8988T (cell line): ENCODE measurements around the gene XIRP1.

Experiments
- DNase-seq: peaks from one replicate; pipeline ENCODE4 v3.0.0; 2011

The XIRP1 gene

DNA sequence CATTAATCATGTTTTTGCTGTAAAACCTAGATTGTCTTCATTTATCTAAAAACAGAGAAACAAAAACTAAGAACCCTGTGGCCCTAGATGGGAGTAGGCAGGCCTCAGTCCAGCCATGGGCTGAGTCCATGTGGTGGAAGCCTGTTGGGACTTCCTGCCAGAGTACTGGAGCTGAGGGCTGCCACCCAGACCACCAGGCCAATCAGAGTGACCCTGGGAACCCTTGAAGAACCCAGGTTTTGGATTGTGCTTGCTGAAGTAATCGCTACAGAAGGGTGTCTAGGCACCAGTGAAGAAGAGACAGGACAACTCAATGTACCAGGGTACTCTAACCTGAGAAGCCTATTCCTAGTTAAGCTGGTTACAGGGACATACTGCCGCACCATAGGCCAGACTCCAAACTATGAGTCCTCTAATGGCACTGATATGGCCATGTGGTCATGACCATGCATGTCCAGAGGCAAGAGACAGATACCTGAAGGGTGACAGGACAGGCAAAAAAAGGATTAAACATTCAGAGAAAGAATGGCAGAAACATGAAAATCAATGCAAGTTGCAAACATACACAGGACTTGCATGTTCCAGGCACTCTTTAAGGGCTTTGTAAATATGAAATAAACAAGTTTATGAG lies 51.9 kb downstream of the XIRP1 start:
- no peak for DNase-seq

DNA sequence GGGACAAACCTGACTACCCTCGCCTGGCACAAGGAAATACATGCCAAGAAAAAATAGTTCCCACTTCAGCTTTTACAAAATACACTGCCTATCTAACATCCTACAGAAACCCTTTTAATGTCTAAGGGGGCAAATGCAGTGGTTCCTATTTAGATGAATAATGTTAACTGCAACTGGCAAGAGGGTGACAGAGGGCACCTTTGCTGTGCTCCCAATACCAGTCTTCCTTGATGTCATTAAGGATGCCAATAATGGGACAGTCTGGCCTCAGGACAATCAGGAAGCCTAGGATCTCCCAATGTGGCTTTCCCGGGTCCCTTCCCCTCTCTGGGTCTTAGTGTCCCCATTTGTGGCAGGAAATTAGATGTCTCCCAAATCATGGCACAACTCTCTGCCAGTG lies 53.0 kb downstream of the XIRP1 start:
- DNase-seq = no peak

DNA sequence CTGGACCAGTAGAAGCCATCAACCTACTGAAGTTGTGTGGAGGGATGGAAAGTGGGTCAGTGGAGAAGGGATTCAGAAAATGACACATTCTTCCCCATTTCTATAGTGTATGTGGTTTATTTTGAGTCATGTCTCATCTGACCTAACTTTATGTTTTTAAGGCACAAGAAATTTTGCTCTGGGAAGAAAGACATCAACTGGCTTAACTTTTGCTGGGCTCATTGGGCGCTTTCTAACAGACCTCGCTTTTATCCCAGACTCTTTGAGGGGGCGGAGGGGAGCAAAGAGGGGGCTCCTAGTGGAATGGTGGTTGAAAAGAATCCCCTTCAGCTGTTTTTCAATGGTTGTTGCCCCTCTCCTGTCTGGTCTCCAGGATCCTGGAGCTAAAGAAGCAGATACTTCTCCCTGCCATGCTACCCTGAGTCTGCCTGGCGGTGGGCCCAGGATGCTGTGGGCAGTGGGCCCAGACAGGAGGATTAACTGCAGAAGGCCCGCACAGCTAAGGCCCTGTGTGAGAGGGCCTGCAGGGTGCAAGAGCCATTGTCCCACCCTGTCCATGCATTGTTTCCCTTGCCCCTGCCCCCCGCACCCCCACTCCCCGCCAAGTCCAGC lies 53.5 kb downstream of the XIRP1 start:
- no peak for DNase-seq

DNA sequence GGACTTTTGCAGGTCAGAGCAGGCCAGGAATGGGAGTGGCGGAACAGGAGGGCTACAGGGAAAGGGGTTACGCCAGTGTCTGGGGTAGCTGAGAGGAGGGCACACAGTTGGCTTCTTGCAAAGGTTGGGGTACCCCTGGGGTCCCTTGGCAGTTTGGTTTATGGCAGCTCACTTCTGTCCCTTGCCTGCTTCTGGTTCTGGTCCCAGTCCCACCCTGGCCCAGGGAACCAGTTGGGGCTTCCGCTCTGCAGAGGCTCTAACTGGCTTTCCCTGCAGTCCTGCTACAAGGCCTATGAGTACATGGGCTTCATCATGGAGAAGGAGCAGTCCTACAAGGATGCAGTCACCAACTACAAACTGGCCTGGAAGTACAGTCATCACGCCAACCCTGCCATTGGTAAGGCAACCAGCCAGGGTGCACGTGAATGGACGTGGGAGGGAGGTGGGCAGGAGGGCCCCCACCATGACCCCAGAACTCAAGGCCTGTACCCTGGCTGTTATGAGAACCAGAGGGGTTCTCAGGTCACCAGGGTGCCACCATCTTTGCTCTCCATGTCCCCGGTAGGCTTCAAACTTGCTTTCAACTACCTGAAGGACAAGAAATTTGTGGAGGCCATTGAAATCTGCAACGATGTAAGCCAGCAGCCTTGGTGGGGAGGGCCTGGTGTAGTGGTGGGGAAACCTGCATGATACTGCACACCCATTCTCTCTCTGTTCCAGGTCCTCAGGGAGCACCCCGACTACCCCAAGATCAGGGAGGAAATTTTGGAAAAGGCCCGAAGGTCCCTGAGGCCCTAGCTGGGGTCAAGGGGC lies 54.2 kb downstream of the XIRP1 start:
- no peak for DNase-seq

DNA sequence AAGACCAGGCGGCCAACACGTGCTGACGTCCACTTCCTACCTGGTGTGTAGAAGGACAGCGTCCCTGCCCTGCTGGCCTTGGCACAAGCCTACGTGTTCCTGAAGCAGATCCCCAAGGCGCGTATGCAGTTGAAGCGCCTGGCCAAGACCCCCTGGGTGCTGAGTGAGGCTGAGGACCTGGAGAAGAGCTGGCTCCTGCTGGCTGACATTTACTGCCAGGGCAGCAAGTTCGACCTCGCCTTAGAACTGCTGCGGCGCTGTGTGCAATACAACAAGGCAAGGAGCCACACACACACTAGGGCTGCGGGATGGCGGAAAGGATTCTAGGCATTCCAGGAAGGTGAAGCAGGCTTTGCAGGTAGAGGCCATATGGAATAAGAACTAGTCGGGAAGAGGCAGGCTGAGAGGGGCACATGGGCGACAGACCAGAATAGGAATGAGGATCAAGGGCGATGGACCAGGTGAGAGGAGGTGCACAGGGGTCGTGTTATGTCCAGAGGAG lies 54.9 kb downstream of the XIRP1 start:
- no peak for DNase-seq

DNA sequence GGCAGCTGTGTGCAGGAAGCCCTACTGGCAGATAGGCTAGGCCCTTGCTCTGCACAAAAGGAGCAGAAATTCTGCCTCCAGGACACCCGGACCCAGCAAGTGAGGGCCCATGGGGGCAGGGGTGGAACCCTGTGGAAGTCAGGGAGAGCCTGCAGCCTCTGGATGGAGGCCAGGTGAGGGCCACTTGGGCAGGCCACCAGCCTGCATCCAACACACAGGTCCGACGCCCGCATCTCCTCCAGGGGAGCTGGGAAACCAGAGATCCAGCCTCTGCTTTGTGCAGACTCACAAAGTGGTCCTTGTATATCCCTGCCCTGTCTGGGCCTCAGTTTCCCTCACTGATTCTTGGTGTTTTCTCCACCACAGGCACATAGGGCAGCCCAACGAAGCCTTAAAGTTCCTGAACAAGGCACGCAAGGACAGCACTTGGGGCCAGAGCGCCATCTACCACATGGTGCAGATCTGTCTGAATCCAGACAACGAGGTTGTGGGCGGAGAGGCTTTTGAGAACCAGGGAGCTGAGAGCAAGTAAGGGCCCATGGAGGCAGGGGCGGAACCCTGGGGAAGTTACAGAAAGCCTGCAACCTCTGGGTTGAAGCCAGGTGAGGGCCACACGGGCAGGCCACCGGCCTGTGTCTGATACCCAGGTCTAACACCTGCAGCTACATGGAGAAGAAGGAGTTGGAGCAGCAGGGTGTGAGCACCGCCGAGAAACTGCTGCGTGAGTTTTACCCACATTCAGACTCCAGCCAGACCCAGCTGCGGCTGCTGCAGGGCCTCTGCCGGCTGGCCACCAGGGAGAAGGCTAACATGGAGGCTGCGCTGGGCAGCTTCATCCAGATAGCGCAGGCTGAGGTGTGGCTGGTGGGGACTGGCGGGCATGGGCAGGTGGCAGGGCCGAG lies 55.6 kb downstream of the XIRP1 start:
- no peak for DNase-seq

DNA sequence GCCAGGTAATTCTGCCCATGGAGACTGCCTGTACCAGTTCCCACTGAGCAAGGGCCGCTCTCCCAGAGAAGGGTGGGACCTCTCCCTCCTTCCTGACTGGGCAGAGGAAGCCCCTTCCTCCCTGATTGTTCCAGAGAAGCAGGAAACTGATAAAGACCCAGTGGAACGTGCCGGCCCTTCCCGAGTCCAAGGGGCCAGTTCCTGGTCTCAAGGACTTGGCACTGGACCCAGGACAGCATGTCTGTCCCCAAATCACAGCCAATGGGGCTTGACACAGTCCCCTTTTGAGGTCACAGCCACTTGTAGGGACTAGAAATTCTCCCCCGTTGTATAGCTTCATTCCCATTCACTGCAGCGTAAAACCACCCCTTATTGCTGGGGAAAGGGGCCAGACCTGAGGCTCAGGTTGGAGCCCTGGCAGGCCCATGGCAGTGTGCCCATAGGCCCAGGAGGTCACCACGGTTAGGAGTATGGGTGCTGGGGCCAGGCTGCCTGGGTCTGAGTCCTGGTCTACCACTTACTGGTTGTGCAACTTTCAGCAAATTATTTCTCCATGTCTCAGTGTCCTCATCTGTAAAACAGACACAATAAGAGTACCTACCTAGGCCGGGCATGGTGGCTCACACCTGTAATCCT lies 57.1 kb downstream of the XIRP1 start:
- no peak for DNase-seq

DNA sequence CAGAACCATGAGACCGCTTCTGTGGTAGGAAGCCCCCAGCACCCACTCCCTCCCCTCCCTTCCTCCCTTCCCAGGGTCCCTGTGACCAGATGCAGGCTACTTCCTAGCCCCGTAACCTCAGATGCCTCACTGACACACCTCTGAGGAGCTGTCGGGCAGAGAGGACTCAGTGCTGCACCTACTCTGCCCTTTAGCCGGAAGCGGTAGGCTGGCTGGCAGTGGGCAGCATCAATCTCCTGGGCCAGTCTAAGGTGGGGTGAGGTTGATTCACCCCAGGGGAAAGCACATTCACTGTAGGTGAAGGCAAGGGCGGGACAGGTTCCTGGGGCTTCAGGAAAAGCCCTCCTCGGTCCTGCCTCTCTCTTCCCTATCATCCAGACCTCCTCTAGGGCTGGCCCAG lies 58.1 kb downstream of the XIRP1 start:
- DNase-seq = no peak

DNA sequence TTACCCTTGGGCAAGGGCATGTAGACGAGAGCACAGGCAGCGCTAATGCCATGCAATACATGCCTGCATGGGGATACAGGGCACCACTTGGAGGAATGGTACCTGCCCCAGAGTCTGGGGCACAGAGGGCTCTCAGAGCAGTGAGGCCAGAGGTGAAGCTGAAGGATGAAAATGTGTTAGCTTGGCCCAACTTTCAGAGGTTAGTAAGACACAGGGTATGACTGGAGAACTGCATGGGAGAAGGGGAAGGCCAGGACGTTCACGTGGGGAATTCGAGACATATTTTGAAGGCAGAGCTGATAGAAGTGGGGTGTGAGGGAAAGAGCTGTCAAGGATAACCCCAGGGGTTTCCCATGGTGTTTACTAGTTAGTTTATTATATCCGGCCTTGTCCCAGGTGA lies 58.6 kb downstream of the XIRP1 start:
- no peak for DNase-seq
